ENCODE measurements around the gene APIP.
"Not testable (repeated sequence)": the region's sequence is repeated elsewhere in the genome, so short reads cannot be mapped to it uniquely, and the experiment has no call there.

DNA sequence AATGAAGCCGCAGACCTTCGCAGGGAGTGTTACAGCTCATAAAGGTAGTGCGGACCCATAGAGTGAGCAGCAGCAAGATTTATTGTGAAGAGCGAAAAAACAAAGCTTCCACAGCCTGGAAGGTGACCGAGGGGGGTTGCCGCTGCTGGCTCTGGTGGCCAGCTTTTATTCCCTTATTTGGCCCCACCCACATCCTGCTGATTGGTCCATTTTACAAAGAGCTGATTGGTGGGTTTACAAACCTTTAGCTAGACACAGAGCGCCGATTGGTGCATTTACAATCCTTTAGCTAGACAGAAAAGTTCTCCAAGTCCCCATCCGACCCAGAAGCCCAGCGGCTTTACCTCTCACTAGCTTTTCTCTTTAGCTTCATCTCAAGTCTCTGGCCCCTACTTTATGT is 2.6 kb downstream of the APIP start:
- TF ChIP-seq, protein P1, sequence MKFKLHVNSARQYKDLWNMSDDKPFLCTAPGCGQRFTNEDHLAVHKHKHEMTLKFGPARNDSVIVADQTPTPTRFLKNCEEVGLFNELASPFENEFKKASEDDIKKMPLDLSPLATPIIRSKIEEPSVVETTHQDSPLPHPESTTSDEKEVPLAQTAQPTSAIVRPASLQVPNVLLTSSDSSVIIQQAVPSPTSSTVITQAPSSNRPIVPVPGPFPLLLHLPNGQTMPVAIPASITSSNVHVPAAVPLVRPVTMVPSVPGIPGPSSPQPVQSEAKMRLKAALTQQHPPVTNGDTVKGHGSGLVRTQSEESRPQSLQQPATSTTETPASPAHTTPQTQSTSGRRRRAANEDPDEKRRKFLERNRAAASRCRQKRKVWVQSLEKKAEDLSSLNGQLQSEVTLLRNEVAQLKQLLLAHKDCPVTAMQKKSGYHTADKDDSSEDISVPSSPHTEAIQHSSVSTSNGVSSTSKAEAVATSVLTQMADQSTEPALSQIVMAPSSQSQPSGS (CRISPR knock-in tag; IDR thresholded peaks at IDR 0.05; ENCODE audit: borderline replicate concordance, low read depth): not testable (repeated sequence)
- TF ChIP-seq, protein P2, sequence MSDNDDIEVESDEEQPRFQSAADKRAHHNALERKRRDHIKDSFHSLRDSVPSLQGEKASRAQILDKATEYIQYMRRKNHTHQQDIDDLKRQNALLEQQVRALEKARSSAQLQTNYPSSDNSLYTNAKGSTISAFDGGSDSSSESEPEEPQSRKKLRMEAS (CRISPR knock-in tag; IDR thresholded peaks at IDR 0.05): not testable (repeated sequence)
- TF ChIP-seq, protein P3, sequence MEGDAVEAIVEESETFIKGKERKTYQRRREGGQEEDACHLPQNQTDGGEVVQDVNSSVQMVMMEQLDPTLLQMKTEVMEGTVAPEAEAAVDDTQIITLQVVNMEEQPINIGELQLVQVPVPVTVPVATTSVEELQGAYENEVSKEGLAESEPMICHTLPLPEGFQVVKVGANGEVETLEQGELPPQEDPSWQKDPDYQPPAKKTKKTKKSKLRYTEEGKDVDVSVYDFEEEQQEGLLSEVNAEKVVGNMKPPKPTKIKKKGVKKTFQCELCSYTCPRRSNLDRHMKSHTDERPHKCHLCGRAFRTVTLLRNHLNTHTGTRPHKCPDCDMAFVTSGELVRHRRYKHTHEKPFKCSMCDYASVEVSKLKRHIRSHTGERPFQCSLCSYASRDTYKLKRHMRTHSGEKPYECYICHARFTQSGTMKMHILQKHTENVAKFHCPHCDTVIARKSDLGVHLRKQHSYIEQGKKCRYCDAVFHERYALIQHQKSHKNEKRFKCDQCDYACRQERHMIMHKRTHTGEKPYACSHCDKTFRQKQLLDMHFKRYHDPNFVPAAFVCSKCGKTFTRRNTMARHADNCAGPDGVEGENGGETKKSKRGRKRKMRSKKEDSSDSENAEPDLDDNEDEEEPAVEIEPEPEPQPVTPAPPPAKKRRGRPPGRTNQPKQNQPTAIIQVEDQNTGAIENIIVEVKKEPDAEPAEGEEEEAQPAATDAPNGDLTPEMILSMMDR (IDR thresholded peaks at IDR 0.05): not testable (repeated sequence)
- TF ChIP-seq, protein P4, sequence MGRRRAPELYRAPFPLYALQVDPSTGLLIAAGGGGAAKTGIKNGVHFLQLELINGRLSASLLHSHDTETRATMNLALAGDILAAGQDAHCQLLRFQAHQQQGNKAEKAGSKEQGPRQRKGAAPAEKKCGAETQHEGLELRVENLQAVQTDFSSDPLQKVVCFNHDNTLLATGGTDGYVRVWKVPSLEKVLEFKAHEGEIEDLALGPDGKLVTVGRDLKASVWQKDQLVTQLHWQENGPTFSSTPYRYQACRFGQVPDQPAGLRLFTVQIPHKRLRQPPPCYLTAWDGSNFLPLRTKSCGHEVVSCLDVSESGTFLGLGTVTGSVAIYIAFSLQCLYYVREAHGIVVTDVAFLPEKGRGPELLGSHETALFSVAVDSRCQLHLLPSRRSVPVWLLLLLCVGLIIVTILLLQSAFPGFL (CRISPR knock-in tag; IDR thresholded peaks at IDR 0.05; ENCODE audit: borderline replicate concordance): not testable (repeated sequence)
- TF ChIP-seq SMAD4, CREB1, ZNF416 (CRISPR knock-in tag; IDR thresholded peaks at IDR 0.05): not testable (repeated sequence)
- TF ChIP-seq, protein P5, sequence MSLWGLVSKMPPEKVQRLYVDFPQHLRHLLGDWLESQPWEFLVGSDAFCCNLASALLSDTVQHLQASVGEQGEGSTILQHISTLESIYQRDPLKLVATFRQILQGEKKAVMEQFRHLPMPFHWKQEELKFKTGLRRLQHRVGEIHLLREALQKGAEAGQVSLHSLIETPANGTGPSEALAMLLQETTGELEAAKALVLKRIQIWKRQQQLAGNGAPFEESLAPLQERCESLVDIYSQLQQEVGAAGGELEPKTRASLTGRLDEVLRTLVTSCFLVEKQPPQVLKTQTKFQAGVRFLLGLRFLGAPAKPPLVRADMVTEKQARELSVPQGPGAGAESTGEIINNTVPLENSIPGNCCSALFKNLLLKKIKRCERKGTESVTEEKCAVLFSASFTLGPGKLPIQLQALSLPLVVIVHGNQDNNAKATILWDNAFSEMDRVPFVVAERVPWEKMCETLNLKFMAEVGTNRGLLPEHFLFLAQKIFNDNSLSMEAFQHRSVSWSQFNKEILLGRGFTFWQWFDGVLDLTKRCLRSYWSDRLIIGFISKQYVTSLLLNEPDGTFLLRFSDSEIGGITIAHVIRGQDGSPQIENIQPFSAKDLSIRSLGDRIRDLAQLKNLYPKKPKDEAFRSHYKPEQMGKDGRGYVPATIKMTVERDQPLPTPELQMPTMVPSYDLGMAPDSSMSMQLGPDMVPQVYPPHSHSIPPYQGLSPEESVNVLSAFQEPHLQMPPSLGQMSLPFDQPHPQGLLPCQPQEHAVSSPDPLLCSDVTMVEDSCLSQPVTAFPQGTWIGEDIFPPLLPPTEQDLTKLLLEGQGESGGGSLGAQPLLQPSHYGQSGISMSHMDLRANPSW (CRISPR knock-in tag; conservative IDR thresholded peaks at IDR 0.05; ENCODE audit: low read depth): not testable (repeated sequence)
- TF ChIP-seq, protein P6, sequence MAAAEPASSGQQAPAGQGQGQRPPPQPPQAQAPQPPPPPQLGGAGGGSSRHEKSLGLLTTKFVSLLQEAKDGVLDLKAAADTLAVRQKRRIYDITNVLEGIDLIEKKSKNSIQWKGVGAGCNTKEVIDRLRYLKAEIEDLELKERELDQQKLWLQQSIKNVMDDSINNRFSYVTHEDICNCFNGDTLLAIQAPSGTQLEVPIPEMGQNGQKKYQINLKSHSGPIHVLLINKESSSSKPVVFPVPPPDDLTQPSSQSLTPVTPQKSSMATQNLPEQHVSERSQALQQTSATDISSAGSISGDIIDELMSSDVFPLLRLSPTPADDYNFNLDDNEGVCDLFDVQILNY (CRISPR knock-in tag; IDR thresholded peaks at IDR 0.05): not testable (repeated sequence)
